ENCODE results near the gene EZR. TPM values are rescaled to one million over a fixed set of nuclear protein-coding genes. Genes with fewer than 3 reads are reported as not detected.

EZR gene
- total RNA-seq, 4 donors from 2014 or later = 88.0 to 190 (median 177) TPM

- peaks cover 0 to 21% of the 10 kb centered on the region in 2 donors for H3K36me3 ChIP-seq
- TF ChIP-seq POLR2A (IDR thresholded peaks at IDR 0.05) = no peak
- TF ChIP-seq, protein P1, sequence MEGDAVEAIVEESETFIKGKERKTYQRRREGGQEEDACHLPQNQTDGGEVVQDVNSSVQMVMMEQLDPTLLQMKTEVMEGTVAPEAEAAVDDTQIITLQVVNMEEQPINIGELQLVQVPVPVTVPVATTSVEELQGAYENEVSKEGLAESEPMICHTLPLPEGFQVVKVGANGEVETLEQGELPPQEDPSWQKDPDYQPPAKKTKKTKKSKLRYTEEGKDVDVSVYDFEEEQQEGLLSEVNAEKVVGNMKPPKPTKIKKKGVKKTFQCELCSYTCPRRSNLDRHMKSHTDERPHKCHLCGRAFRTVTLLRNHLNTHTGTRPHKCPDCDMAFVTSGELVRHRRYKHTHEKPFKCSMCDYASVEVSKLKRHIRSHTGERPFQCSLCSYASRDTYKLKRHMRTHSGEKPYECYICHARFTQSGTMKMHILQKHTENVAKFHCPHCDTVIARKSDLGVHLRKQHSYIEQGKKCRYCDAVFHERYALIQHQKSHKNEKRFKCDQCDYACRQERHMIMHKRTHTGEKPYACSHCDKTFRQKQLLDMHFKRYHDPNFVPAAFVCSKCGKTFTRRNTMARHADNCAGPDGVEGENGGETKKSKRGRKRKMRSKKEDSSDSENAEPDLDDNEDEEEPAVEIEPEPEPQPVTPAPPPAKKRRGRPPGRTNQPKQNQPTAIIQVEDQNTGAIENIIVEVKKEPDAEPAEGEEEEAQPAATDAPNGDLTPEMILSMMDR (IDR thresholded peaks at IDR 0.05) = peak in 2 of 4 experiments; percentile 20 to 45
- no peaks in the 10 kb centered on the region for H3K4me1 ChIP-seq
- H3K4me3 ChIP-seq = no peak overlapping the region
- no peaks in the 10 kb centered on the region for H3K9me3 ChIP-seq
- H3K27me3 ChIP-seq = no peaks in the 10 kb centered on the region
- no peak overlapping the region for H3K27ac ChIP-seq
- 91% methylated on average over 6 of the region's 13 CpGs; no CpG with 5 or more reads in 1 of the 2 donors for WGBS, 2 donors (ENCODE audit: low coverage in 1 of 2)
- no peak for ATAC-seq
Observed at GRCh38 chr6:158718461-158719046, 100.6 kb downstream of the EZR start.

DNA sequence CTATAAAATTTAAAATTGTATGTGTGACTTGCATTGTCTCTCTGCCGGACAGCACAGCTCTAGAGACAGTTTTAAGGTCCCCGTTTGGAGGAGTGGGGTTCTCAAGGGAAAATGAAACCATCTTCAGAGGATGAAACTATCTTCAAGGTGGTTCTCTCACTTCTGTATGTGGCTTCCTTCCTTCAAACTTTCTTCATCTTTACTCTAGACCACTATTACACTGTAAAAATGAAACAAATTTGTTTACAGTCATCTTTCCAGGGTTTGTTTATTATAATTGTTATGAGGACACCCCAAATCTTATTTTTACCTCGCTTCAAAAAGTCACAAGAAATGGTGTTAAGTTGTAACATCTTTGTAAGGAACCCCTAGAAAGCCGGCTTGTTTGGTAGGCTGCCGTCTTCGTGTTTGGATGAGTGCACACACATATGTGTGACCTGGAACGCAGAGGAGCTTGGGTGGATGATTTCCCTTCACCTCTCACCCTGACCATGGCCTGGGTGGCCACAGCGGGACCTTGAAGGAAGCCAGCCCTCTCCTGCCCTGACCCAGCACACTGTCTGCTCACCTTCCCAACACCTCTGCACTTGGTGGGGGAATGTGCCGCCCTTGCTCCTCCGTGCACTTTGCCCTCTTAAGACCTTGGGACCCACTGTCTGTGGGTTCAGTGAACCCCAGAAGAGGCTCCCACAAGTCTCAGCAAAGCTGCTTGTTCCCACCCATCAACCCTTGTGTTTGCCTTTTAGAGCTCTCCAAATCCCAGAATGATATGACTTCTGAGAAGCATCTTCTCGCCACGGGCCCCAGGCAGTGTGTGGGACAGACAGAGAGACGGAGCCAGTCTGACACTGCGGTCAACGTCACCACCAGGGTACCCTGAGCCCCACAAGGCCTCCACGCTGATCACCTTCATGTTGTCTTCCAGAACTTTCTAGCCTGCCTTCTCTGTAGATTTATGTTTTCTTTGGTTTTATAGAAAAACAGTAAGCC is 101.5 kb downstream of the EZR start:
- no peak overlapping the region for H3K4me3 ChIP-seq
- TF ChIP-seq POLR2AphosphoS5 (IDR thresholded peaks at IDR 0.05) (no peak), EP300 (IDR thresholded peaks at IDR 0.05) (no peak), POLR2A (IDR thresholded peaks at IDR 0.05) (no peak)
- TF ChIP-seq, protein P1 (IDR thresholded peaks at IDR 0.05) = no peak
- H3K4me1 ChIP-seq = no peaks in the 10 kb centered on the region
- no peak for ATAC-seq
- H3K27me3 ChIP-seq = no peaks in the 10 kb centered on the region
- H3K27ac ChIP-seq = no peak overlapping the region
- peaks cover 0 to 24% of the 10 kb centered on the region in 2 donors for H3K36me3 ChIP-seq
- H3K9me3 ChIP-seq = no peaks in the 10 kb centered on the region
- 89% methylated on average over 8 to 16 of the region's 16 CpGs for WGBS, 2 donors (ENCODE audit: low coverage in 1 of 2)

Small RNA genes within 50 kb of the gene (small RNA-seq; reads per million reads assigned to genes)
- gene MIR3918 = 0 reads per million in 4 donors

Other genes starting within 250 kb of the EZR start
- 100 to 1,000 TPM in 3 of 4 donors, 10 to 100 TPM in 1; 83.9 to 125 (median 113) TPM for gene DYNLT1, start 174.6 kb downstream of the EZR start, total RNA-seq
- gene SYTL3, start 169.3 kb downstream of the EZR start, total RNA-seq = 1 to 10 TPM; 1.9 to 5.9 (median 4.5) TPM
- gene RSPH3, start 180.8 kb upstream of the EZR start, total RNA-seq = 10 to 100 TPM in 3 of 4 donors, 1 to 10 TPM in 1; 6.7 to 23.1 (median 13.0) TPM
- gene TAGAP, start 225.6 kb upstream of the EZR start, total RNA-seq = 1 to 10 TPM; 1.0 to 4.3 (median 1.9) TPM